SU-DHL-6 (cell line): Measurements from ENCODE around the gene PDGFA.

Experiments used
- H2AFZ ChIP-seq: fragments of 200-600 bp; sonication (generic); 2 replicates; pipeline ENCODE4 v1.6.1; 2014; ENCODE audit warnings: low read depth, mild to moderate bottlenecking, moderate library complexity, mixed read lengths, antibody characterized with exemption, low read length; ENCODE audit not compliant: severe bottlenecking
- H3F3A ChIP-seq: fragments of 200-600 bp; shearing (Covaris generic); 2 replicates; pipeline ENCODE4 v1.6.0; 2016; ENCODE audit warnings: antibody characterized with exemption, mild to moderate bottlenecking; ENCODE audit not compliant: insufficient read depth
- H3K27ac ChIP-seq: fragments of 200-600 bp; sonication (generic); 2 replicates; pipeline ENCODE4 v1.5.1; 2016; ENCODE audit warnings: low read depth, mild to moderate bottlenecking, low read length, moderate library complexity, mixed read lengths
- H3K27me3 ChIP-seq: fragments of 200-600 bp; sonication (generic), shearing (Covaris generic); 2 replicates; pipeline ENCODE4 v1.6.0; 2014; ENCODE audit warnings: mild to moderate bottlenecking, low read length
- H3K36me3 ChIP-seq: fragments of 200-600 bp; sonication (generic); 2 replicates; pipeline ENCODE4 v1.6.1; 2014; ENCODE audit warnings: mild to moderate bottlenecking, low read length, mixed read lengths
- H3K4me2 ChIP-seq: fragments of 300-600, 200-600 bp; shearing (Covaris generic), sonication (generic); 2 replicates; pipeline ENCODE4 v1.6.0; 2014; ENCODE audit warnings: low read length, low read depth, mild to moderate bottlenecking; ENCODE audit not compliant: poor library complexity, severe bottlenecking
- H3K4me3 ChIP-seq: fragments of 200-600 bp; sonication (generic); 2 replicates; pipeline ENCODE4 v1.5.1; 2014; ENCODE audit warnings: antibody characterized with exemption, low read length, mild to moderate bottlenecking, mixed read lengths; ENCODE audit not compliant: insufficient read depth, poor library complexity, severe bottlenecking
- H3K79me2 ChIP-seq: fragments of 200-600 bp; sonication (generic); 2 replicates; pipeline ENCODE4 v1.6.1; 2014; ENCODE audit warnings: mild to moderate bottlenecking, low read length, moderate library complexity; ENCODE audit not compliant: insufficient read depth
- H3K9ac ChIP-seq: fragments of 200-600 bp; sonication (generic); 2 replicates; pipeline ENCODE4 v1.7.0; 2014; ENCODE audit warnings: mild to moderate bottlenecking, low read length
- H3K9me2 ChIP-seq: fragments of 200-600 bp; sonication (generic); replicated peaks from 2 replicates; pipeline ENCODE4 v1.6.1; 2014; ENCODE audit warnings: low read length; ENCODE audit not compliant: insufficient read depth
- H3K9me3 ChIP-seq: fragments of 200-600 bp; sonication (generic); 2 replicates; pipeline ENCODE4 v1.6.1; 2014; ENCODE audit warnings: low read length, mixed read lengths; ENCODE audit not compliant: insufficient read depth
- H4K20me1 ChIP-seq: fragments of 200-600 bp; sonication (generic); 2 replicates; pipeline ENCODE4 v1.6.1; 2014; ENCODE audit warnings: low read depth, mild to moderate bottlenecking, antibody characterized with exemption, low read length, moderate library complexity, mixed read lengths
- EZH2phosphoT487 ChIP-seq: fragments of 200-600 bp; sonication (generic), shearing (Covaris generic); conservative IDR thresholded peaks from 2 replicates; pipeline ENCODE4 v1.6.1; 2018; ENCODE audit warnings: mild to moderate bottlenecking, antibody characterized with exemption, low read length, moderate library complexity, mixed read lengths
- TF ChIP-seq, protein P1 (sequence below): fragments of 200-600 bp; sonication (generic); IDR thresholded peaks from one replicate; pipeline ENCODE4 v1.5.1; 2017; ENCODE audit warnings: antibody characterized with exemption, mild to moderate bottlenecking, low read length, moderate library complexity; ENCODE audit not compliant: insufficient read depth, poor library complexity, severe bottlenecking

Gene PDGFA

DNA sequence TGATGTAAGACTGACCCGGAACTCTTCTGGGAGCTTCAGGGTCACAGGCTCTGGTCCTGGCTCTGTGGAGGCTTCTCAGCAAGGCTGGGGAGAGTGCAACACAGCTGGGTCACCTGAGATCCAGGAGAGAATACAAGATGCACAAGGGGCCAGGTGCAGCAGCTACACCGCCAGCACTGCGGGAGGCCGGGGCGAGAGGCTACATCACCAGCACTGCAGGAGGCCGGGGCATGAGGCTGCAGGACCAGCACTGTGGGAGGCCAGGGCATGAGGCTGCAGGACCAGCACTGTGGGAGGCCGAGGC, 44.3 kb downstream of the PDGFA start:
- H2AFZ ChIP-seq, result no peak overlapping the region
- H3K27me3 ChIP-seq, result no peaks in the 10 kb centered on the region
- H4K20me1 ChIP-seq, result no peaks in the 10 kb centered on the region
- TF ChIP-seq, protein P1, sequence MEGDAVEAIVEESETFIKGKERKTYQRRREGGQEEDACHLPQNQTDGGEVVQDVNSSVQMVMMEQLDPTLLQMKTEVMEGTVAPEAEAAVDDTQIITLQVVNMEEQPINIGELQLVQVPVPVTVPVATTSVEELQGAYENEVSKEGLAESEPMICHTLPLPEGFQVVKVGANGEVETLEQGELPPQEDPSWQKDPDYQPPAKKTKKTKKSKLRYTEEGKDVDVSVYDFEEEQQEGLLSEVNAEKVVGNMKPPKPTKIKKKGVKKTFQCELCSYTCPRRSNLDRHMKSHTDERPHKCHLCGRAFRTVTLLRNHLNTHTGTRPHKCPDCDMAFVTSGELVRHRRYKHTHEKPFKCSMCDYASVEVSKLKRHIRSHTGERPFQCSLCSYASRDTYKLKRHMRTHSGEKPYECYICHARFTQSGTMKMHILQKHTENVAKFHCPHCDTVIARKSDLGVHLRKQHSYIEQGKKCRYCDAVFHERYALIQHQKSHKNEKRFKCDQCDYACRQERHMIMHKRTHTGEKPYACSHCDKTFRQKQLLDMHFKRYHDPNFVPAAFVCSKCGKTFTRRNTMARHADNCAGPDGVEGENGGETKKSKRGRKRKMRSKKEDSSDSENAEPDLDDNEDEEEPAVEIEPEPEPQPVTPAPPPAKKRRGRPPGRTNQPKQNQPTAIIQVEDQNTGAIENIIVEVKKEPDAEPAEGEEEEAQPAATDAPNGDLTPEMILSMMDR, result no peak
- no peak for TF ChIP-seq EZH2phosphoT487
- no peak overlapping the region for H3K4me3 ChIP-seq
- H3K27ac ChIP-seq, result no peak overlapping the region
- H3K9ac ChIP-seq, result no peak overlapping the region
- no peaks in the 10 kb centered on the region for H3K9me2 ChIP-seq
- no peaks in the 10 kb centered on the region for H3F3A ChIP-seq
- no peaks in the 10 kb centered on the region for H3K9me3 ChIP-seq
- no peaks in the 10 kb centered on the region for H3K36me3 ChIP-seq
- H3K79me2 ChIP-seq, result no peaks in the 10 kb centered on the region
- no peak overlapping the region for H3K4me2 ChIP-seq

DNA sequence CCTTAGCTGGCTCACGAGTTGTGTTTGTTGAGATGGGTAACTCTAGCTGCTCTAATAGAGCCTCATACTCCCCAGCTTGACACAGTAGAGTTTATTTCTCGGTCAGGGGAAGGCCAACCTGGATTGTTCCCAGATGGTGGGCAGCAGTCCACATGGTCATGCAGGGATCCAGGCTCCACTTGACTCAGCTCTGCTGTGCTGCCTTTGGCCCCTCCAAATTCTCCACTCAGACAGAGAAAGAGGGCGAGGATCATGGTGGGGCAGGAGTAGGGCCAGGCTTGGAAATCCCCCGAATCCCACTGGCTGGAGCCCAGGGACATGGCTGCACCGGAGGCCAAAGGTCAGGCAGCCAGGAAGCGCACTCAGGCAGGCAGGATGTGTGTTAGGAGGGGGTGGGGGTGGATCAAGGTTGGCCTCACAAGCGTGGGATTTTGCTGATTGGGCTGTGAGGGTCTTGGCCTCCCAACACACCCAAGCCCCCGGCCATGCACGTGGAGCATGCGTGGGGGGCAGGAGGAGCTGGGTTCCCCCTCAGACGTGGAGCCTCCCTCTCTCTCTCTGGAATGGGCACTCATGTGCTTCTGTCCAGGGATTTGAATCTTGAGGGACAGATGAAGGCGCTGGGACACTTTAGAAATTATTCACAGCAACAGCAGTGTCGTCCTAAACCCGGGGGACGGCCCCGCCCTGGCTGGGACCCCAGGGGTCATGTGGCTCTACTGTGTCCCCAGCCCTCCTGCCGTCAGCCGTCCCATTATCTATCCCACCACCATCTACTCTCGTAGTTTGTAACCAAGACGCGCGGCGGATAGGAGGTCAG, 44.8 kb downstream of the PDGFA start:
- H3K36me3 ChIP-seq, result no peaks in the 10 kb centered on the region
- no peaks in the 10 kb centered on the region for H3K79me2 ChIP-seq
- no peaks in the 10 kb centered on the region for H3K27me3 ChIP-seq
- H3F3A ChIP-seq, result no peaks in the 10 kb centered on the region
- H2AFZ ChIP-seq, result no peak overlapping the region
- no peak overlapping the region for H3K9ac ChIP-seq
- no peaks in the 10 kb centered on the region for H4K20me1 ChIP-seq
- TF ChIP-seq, protein P1, result no peak
- no peak for TF ChIP-seq EZH2phosphoT487
- H3K9me3 ChIP-seq, result no peaks in the 10 kb centered on the region
- H3K9me2 ChIP-seq, result no peaks in the 10 kb centered on the region
- H3K27ac ChIP-seq, result no peak overlapping the region
- no peak overlapping the region for H3K4me2 ChIP-seq
- H3K4me3 ChIP-seq, result no peak overlapping the region

DNA sequence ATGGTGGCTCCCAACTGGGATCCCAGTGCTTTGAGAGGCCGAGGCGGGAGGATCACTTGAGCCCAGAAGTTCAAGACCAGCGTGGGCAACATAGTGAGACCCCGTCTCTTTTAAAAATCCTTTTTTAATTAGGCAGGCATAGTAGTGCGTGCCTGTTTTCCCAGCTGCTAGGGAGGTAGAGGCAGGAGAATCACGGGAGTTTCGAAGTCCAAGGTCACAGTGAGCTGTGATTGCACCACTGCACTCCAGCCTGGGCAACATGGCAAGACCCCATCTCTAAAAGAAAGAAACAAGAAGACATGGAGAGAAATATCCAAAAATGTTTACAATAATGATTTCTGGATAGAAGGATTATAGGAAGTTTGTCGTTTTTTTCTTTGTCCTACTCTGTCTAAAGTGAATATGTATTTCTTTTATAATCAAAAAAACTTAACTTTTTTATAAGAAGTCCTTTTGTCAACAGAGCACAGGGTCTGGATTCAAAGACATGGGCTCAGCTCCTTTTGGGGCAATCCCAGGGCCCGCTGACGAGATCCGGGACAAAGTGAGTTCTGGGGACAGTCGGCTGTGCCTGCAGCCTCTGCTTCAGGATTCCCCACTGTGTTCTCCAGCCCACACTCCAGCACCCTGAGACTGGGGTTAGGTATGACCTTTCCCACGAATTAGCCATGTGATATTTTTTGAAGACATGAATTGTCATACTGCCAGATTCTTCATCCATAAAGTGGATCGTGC, 45.6 kb downstream of the PDGFA start:
- no peaks in the 10 kb centered on the region for H3K9me2 ChIP-seq
- no peaks in the 10 kb centered on the region for H3K27me3 ChIP-seq
- H3K4me3 ChIP-seq, result no peak overlapping the region
- H2AFZ ChIP-seq, result no peak overlapping the region
- no peak for TF ChIP-seq EZH2phosphoT487
- TF ChIP-seq, protein P1, result no peak
- H3K27ac ChIP-seq, result no peak overlapping the region
- no peak overlapping the region for H3K9ac ChIP-seq
- H3K4me2 ChIP-seq, result no peak overlapping the region
- no peaks in the 10 kb centered on the region for H3F3A ChIP-seq
- H3K79me2 ChIP-seq, result no peaks in the 10 kb centered on the region
- no peaks in the 10 kb centered on the region for H3K9me3 ChIP-seq
- H4K20me1 ChIP-seq, result no peaks in the 10 kb centered on the region
- no peaks in the 10 kb centered on the region for H3K36me3 ChIP-seq
